GM19467 (cell line): Measurements from ENCODE around the gene GRID2.

Experiments used
- ATAC-seq: cut with Tn5 transposase; IDR thresholded peaks from one replicate; pipeline ENCODE4 v1.9.1; 2021; ENCODE audit warnings: mild to moderate bottlenecking, moderate library complexity; ENCODE audit not compliant: unreplicated experiment

The GRID2 gene

DNA sequence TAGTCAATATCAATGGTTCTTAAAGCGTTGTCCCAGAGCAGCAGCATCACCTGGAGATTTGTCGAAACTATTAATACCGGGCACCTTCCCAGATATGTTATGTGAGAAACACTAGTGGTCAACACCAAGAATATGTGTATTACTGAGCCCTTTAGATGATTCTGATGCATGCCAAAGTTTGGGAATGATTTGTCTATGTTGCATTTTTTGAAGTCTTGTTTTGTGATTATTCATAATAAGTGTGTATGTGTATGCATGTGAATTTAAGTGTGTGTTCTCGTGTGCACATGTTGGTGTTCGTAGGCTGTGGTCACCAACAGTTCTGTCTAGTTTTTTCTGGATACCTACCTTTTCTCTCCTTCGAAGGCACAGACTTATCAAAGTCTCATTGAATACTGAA is 749.4 kb downstream of the GRID2 start:
- ATAC-seq: no peak

DNA sequence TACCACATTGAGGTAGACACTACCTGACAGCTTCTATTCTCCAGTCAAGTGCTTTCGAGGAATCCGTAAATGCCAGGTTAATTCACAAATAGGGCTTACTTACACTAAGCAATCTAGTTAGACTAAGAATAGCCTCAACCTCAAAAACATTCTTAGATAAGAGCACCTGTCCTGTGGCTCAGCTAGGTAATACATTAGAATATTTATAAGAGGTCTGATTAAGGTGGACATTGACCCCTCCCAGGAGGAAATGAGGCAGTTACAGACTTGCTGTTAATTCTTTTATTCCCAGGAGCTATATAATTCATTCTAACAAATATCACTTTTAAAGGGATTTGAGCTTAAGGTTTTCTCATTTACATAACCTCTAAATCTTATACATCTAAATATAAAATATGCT is 758.1 kb downstream of the GRID2 start:
- no peak for ATAC-seq

DNA sequence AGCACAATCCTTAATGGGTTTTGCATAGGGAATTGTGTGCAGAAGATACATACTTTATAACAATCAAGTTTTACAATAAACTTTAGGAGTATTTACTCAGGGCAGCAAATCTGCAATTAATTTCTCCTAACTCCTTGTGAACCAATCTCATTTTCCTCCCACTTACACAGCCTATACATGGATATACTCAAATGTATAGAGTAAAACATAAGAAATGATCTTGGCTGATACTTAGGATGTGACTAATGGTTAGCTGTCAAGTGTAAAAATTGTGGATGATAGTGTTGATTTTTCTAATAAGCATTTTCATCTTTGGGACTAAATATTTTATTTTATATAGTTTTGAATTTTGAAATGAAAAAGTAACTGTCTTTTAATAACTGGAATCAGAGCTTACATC is 759.6 kb downstream of the GRID2 start:
- no peak for ATAC-seq

DNA sequence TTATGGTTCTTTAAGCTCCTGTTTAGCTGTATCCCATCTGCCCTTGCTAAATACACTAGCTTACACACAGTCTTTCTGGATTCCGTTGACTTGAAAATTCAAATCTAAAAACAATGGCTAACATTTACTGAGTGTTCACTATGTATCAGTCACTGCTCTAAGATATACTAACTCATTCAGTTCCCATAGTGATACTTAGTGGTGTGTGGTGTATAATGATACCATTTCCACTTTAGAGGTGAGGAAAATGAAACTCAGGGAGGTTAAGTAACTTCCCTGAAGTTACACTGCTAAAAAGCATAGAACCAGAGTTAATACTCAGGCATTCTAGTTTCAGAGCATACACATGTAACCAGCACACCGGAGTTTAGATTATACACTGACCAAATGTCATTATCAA is 762.0 kb downstream of the GRID2 start:
- ATAC-seq: no peak

DNA sequence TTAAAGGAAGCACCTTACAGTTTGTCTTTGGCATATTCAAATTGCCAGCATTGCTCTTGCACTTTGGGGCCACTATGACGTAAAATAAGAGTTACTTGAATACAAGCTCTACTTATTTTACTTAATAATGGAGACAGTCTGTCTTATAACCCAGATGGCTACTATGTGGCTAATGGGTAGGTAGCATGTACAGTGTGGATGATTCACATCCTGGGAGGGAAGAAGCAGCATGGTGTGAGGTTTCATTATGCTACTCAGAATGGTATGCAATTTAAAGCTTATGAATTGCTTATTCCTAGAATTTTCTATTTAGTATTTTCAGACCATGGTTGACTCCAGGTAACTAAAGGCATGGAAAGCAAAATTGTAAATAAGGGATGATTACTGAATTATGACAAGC is 763.0 kb downstream of the GRID2 start:
- no peak for ATAC-seq

DNA sequence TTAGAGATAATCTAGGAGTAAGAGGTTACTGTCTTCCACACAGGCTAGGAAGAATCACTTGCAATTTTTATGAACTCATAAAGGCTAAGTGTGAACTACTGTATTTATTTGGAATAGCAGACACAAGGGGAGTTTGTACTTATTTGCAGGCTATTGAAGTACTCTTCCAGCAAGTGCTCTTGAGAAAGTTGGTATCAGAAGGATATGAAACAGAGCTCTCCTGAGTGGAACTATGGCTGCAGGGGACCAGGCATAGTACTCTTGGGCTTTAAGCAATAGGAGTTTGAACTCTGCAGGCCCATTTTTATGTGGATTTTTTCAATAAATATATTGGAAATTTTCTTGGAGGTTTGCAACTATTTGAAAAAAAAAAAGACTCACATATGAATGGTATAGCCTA is 768.5 kb downstream of the GRID2 start:
- no peak for ATAC-seq

DNA sequence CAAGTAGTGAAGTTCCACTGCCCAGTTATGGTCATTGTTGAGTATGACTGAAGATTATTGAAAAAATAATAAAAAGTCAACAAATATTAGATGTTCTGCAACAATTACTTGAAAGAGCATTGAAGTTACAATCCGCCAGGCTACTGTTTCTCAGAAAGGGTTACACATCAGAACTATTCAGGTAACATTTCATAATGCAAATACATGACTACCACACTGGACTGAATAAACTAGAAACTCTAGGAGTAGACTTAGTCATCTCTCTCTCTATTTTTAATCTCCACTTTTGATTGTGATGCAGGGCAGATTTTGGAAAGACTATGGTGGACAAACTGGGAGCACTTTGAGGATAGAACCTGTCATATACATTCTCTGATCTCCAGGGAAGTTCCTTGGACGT is 776.5 kb downstream of the GRID2 start:
- ATAC-seq: no peak

DNA sequence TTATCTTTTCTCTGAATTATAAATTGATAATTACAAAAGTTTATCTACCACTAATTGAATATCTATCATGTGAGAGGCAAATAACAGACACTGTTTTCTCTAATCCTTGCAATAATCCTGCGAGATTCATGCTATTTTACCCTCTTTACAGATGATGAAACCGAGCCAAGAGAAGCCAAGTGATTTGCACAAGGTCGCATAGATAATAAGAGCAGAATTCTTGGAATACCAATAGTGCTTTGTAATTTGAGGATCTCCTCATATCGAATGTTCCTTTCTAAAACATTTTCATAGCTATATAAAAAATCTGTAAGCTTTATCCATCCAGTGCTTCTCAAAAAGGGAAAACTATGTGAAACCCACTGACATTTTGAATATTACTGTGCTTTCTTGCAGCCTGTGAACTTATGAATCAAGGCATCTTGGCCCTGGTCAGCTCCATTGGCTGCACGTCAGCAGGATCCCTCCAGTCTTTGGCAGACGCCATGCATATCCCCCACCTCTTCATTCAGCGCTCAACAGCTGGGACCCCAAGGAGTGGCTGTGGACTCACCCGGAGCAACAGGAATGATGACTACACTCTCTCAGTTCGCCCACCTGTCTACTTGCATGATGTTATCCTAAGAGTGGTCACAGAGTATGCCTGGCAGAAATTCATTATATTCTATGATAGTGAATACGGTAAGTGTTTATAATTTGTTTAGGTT is 781.0 kb downstream of the GRID2 start:
- no peak for ATAC-seq

DNA sequence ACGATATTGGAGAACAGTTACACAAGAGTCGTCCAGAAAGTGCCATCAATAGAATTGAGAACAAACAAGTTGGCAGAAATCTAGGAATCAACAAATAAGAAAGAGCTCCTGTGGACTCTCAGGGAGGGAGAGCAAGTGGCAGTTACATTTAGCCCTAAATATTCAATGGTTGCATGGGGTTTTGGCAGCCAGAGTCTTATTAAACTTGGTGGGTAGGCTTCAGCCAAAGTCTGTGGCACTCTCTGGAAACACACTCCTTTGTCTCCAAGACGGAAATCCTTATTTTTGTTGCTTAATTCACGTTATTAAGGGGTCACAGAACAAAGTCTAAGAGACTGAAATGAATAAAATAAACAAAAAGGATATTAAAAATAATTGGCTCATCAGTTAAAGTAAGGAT is 782.6 kb downstream of the GRID2 start:
- no peak for ATAC-seq

DNA sequence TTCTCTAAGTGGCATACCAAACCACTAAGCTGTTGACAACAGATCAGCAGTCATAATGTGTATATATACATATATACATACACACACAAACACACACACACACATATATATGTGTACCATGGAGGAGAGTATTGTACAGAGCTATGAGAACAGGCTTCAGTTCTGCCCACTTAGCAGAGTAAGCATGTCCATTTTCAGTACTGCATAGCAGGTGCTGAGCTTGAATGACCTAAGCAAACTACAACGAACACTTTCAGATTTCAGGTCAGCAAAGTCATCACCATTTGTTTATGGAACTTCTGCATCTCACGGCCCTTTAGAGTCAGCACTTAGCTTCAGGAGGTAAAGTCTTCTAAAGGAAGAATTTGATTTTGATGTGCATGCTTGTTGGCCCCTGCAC is 789.0 kb downstream of the GRID2 start:
- ATAC-seq: no peak

DNA sequence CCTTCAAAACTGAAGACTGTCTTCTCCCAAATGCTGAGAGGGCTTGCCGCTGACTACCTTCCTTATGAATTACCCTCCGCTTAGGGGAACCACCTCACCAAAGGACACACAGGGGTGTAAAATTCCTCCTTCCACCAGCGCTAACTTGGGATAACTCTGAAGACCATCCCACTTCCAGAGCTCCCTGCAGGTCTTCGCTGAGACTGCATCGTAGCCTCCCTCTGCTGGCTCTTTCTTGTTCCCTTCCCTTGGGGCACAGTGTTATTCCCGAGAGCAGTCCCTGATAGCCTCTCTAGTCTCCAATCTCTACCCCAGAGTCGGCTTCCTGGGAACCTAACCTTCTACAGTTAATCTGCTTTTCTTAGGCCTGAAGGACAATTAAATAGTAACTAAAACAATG is 799.3 kb downstream of the GRID2 start:
- no peak for ATAC-seq

DNA sequence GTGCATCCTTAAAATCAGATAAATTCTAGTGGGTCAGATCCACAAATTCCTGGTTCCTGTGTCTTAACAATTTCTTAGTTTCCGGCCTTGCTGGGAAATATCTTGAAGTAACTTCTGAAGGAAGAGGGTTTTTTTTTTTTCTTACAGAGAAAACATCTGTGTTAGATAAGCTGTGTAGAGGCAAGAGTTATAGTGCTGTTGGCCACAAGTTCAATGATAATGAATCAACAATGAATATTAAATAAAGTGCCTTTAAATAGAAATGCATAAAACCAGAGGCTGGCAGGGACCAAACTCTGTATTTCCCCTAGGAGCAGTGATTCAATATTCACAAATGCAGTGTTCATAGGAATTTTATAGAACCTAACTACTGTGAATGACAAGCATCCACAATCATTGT is 812.9 kb downstream of the GRID2 start:
- ATAC-seq: no peak

DNA sequence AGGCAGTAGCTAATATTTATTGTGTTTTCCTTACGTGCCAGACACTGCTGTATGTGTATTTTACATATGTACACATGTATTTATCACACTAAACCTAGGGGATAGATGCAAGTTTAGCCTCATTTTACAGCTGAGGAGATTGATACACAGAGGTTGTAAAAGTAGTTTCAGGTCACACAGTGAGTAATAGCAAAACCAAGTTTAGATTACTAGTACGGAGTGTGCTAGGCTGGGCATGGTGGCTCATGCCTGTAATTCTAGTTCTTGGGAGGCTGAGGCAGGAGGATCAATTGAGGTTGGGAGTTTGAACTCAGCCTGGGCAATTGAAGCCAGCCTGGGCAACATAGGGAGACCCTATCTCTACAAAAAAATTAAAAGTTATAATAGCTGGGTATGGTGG is 823.7 kb downstream of the GRID2 start:
- no peak for ATAC-seq

DNA sequence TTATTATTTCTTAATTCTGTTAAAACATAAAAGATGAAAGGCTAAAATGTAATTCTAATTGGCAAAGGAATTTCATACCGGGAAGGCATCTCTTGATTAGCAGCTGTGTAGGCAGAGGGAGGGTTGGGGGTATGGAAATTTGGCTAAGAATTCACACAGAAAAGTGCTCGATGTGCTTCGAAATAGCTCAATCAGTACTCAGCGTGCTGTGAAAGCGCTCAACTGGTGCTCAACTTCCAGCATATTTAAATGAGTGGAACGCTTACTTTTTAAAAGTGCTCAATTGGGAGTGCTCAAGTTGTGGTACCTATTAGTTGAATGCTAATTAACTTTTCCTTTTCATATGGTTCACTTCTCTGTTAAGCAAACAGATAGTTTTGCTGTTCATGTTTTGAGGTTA is 828.9 kb downstream of the GRID2 start:
- no peak for ATAC-seq

DNA sequence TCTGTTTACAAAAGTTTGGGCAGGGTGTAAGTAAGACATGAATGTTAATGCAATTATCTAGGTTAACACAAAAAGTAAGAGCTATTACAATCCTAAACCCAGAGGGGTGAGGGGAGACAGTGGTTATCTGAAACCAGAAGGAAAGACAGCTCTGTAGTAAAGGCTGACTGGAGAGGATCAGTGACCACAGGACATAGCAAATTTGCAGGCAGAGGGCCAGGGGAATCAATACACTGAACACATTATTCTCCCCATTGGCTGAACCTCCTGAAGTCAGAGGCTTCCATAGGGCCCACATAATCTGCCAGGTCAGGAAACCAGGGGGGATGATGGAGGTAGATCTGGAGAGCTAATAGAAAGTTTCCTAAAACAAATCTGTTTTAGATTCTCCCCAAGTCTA is 835.4 kb downstream of the GRID2 start:
- ATAC-seq: no peak

DNA sequence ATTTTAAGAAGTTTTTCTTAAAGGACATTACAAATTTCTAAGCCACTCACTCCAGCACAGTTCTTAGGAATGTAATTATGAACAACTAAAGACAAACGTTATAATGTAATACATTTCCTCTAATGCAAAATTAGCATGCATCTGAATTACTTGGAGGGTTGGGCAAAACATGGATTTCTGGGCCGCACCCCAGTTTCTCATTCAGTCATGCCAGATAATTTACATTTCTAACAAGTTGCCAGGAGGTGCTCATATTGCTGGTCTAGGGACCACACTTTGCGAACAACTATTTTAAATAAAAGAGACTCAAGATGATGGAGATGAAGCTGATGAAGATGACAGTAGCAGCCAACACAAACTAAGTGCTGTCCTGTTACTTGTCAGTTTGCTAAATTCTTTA is 840.1 kb downstream of the GRID2 start:
- no peak for ATAC-seq

DNA sequence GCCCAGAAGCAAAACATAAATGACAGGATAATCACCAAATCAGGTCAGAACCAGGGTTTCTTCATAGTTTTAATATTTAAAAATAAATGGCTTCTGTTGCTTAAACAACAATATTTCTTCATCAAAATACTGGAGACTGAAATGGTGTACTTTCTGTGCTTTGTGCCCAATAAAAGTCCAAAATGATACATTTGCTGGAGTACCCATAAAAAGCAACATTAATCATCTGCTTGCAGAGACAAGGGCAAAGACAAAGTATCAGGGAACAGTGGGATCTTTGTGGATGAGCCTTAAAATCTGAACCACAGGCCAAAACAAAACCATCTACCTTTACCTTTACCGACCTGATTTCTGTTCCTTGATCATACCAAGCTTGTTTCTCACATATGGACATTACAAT is 840.9 kb downstream of the GRID2 start:
- ATAC-seq: no peak

DNA sequence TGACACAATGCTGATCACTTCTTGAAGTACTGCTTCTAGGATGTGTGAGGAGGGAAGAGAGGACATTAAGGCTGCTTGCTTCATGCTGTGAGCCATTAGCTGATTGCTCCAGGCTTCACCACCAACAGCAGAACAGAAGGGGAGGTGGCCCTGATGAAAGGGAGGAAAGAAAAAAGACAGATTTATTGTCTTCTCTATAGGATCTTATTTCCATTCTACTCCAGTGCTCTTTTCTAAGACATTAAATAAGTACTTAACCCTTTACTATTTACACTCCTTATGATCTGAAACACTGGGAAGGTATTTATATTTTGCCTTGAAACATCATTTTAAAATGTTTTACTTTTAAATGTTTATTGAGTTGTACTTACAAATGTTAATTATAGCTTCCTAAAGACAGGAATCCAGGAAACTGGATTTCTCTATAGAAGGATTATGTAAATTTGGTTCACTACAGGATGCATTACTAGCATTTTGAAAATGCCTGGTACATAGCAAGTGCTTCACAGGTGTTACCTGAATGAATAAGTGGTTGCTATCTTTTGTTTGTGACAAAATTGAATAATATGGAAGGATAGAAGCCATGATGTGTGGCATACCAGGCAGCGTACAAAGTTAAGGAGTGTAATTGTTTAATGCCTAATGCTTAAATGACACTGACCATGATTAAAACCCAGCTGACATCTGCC is 843.9 kb downstream of the GRID2 start:
- ATAC-seq: no peak

DNA sequence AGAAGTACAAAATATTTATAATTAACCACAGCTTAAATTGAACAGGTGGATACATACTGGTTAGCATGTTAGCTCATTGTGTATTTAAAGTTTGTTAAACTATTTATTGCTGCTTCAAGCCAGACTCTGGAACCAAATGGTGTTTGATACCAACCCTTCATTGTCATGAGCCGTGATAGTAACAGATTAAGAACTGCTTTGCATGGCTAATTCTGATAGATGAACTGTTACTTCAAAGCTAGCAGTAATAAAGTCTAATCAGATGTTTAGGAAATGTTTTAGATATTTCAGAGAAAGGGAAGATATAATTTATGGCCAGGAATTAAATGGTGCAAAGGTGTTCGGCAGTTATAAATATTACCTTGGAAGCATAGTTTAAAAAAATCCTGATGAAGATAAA is 848.7 kb downstream of the GRID2 start:
- ATAC-seq: no peak

DNA sequence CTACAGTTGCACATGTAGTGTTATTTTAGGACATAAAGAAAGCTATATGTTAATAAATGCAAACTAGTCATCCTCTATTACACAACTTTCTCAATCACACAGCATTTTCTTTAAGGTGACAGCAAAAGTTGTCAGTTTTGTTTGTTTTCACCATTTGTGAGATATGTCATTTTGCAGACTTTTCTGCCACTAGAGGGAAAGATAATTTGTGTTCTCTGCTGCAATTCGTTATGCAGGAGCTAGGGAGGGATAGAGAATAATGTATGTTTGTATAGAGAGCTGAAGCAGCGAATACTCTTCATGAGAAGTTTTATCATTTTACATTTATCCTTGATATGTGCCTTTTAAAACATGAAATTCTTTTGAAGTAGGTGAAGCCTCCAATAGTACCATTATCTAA is 854.2 kb downstream of the GRID2 start:
- no peak for ATAC-seq

DNA sequence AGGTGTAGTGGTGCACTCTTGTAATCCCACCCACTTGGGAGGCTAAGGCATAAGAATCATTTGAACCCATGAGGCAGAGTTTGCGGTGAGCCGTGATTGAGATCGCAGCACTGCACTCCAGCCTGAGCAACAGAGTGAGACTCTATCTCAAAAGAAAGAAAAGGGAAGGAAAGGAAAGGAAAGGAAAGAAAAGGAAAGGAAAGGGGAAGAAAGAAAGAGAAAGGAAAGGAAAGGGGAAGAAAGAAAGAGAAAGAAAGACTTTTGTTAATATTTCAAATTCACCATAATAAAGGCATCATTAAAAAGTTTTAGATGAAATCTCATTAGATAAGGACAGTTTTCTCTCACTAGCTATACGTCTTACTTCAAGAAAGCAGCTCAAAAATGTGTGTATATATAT is 864.3 kb downstream of the GRID2 start:
- no peak for ATAC-seq

DNA sequence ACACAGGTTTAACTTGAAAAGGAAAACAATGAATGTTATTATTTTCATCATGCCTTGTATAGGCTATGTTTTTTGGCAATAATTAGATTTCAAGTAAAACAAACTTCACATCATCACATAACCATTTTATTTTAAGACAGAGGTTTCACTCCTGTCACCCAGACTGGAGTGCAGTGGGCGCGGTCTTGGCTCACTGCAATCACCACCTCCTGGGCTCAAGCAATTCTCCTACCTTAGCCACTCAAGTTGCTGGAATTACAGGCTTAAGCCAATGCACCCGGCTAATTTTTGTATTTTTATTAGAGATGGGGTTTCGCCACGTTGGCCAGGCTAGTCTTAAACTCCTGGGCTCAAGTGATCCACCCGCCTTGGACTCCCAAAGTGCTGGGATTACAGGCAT is 866.2 kb downstream of the GRID2 start:
- ATAC-seq: no peak

DNA sequence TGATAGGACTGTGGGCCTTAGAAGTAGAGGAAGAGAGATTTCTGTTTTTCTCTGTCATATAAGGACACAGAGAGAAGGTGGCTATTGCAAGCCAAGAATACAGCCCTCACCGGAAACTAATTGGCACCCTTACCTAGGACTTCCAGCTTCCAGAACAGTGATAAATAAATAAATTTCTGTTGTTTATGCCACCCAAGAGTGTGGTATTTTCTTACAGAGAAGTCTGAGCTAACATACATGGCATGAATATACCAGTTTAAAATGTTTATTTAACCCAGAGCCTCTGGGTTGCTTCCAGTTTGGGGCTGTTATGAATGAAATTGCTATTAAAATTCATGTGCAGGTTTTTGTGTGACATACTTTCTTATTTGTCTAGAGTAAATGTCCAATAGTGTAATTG is 870.8 kb downstream of the GRID2 start:
- ATAC-seq: no peak
